ENCODE data around the gene S100PBP.

DNA sequence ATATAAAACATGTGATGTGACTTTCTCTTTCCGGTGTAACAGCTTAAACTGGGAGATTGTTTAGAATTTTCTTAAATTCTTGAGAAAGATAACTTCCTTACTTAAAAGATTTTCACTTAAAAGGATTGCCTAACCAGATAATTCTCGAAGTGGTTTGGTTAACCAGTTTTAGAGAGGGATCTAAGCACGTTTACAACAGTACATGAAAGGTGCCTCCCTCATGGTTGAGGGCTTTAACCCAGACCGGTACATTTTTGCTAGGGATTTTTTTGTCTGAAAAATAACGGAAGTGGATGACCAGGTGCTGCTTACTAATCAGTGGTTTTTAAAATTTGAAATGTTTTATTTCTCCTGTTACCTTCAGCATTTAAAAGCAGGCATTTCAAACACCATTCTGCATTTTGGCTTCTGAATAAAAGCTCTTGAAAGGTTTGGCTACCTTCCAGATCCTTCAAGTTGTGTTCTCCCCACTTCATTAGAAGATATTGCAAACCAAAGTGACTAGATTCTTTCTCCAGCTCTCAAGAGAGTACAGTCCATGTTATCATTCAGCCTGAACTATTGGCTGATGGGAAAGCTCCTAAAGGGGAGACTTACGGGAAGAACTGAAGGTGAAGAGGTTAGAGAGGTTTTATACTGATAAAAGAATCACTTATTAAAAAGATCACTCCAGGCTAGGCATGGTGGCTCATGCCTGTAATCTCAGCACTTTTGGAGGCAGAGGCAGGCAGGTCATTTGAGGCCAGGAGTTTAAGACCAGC lies 12.8 kb downstream of the S100PBP start:
- TF ChIP-seq, protein P1, sequence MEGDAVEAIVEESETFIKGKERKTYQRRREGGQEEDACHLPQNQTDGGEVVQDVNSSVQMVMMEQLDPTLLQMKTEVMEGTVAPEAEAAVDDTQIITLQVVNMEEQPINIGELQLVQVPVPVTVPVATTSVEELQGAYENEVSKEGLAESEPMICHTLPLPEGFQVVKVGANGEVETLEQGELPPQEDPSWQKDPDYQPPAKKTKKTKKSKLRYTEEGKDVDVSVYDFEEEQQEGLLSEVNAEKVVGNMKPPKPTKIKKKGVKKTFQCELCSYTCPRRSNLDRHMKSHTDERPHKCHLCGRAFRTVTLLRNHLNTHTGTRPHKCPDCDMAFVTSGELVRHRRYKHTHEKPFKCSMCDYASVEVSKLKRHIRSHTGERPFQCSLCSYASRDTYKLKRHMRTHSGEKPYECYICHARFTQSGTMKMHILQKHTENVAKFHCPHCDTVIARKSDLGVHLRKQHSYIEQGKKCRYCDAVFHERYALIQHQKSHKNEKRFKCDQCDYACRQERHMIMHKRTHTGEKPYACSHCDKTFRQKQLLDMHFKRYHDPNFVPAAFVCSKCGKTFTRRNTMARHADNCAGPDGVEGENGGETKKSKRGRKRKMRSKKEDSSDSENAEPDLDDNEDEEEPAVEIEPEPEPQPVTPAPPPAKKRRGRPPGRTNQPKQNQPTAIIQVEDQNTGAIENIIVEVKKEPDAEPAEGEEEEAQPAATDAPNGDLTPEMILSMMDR (IDR thresholded peaks at IDR 0.05) = no peak
- no peak for TF ChIP-seq POLR2A (IDR thresholded peaks at IDR 0.05)

All from testis (tissue), 2 donors.